Measurements from ENCODE around the gene LRCH3. TPM values are rescaled to one million over a fixed set of nuclear protein-coding genes. Genes with fewer than 3 reads are reported as not detected.

The LRCH3 gene
- total and polyA plus RNA-seq, 2 of the 13 experiments (the other 11 are each of a cell fraction or from before 2014, with no cell fraction given) = 25.5 to 103 TPM

GRCh38 chr3:197820550-197821335 is 29.7 kb downstream of the LRCH3 start (continued):
- peak; percentile 89 for TF ChIP-seq ZBTB43 (CRISPR knock-in tag; conservative IDR thresholded peaks at IDR 0.05)
- no peak for TF ChIP-seq TCF12 (IDR thresholded peaks at IDR 0.05)
- TF ChIP-seq TCF12 (CRISPR knock-in tag; IDR thresholded peaks at IDR 0.05) = no peak
- no peak for TF ChIP-seq ZBTB8A (CRISPR knock-in tag; IDR thresholded peaks at IDR 0.05; ENCODE audit: borderline replicate concordance, low read depth)
- no peak for TF ChIP-seq TGIF2 (CRISPR knock-in tag; IDR thresholded peaks at IDR 0.05)
- no peak for TF ChIP-seq RFX5 (IDR thresholded peaks at IDR 0.05; ENCODE audit: low read depth, low read length)
- TF ChIP-seq ZFP41 (CRISPR knock-in tag; IDR thresholded peaks at IDR 0.05; ENCODE audit: borderline replicate concordance) = no peak
- no peak for TF ChIP-seq MTF1 (CRISPR knock-in tag; IDR thresholded peaks at IDR 0.05)
- TF ChIP-seq ZC3H4 (CRISPR knock-in tag; IDR thresholded peaks at IDR 0.05; ENCODE audit: borderline replicate concordance) = no peak
- peak; percentile 31; the same call in 1 of the 2 replicates for TF ChIP-seq TCF7 (IDR thresholded peaks at IDR 0.05; ENCODE audit: low read depth)
- peak; percentile 66 for TF ChIP-seq FOXP4 (CRISPR knock-in tag; IDR thresholded peaks at IDR 0.05)
- TF ChIP-seq ZFP90 (CRISPR knock-in tag; IDR thresholded peaks at IDR 0.05; ENCODE audit: borderline replicate concordance) = no peak; the same call in 1 of the 2 replicates
- TF ChIP-seq ATF6 (CRISPR knock-in tag; conservative IDR thresholded peaks at IDR 0.05) = no peak
- no peak for TF ChIP-seq ZHX1 (CRISPR knock-in tag; IDR thresholded peaks at IDR 0.05; ENCODE audit: low read depth)
- peak; percentile 98 for TF ChIP-seq ZNF3 (CRISPR knock-in tag; IDR thresholded peaks at IDR 0.05)
- no peak for TF ChIP-seq IRF1 (CRISPR knock-in tag; IDR thresholded peaks at IDR 0.05; ENCODE audit: low read depth)
- TF ChIP-seq ZSCAN9 (CRISPR knock-in tag; IDR thresholded peaks at IDR 0.05; ENCODE audit: borderline replicate concordance) = 0 out of 2 replicates have a peak, but pooled peaks have one; percentile 25
- TF ChIP-seq KLF12 (CRISPR knock-in tag; IDR thresholded peaks at IDR 0.05; ENCODE audit: borderline replicate concordance) = no peak
- TF ChIP-seq THAP8 (CRISPR knock-in tag; IDR thresholded peaks at IDR 0.05; ENCODE audit: borderline replicate concordance) = no peak
- peak; percentile 28; the same call in 1 of the 2 replicates for TF ChIP-seq ZNF556 (CRISPR knock-in tag; IDR thresholded peaks at IDR 0.05; ENCODE audit: borderline replicate concordance)
